GM19025 (cell line): ENCODE measurements around the gene APOC4.
"Not testable (repeated sequence)": the region's sequence is repeated elsewhere in the genome, so short reads cannot be mapped to it uniquely, and the experiment has no call there.

Source experiments
- ATAC-seq: cut with Tn5 transposase; IDR thresholded peaks from one replicate; pipeline ENCODE4 v1.9.1; 2021; ENCODE audit warnings: mild to moderate bottlenecking, low read depth, moderate library complexity; ENCODE audit not compliant: unreplicated experiment

The APOC4 gene, protein sequence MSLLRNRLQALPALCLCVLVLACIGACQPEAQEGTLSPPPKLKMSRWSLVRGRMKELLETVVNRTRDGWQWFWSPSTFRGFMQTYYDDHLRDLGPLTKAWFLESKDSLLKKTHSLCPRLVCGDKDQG

DNA sequence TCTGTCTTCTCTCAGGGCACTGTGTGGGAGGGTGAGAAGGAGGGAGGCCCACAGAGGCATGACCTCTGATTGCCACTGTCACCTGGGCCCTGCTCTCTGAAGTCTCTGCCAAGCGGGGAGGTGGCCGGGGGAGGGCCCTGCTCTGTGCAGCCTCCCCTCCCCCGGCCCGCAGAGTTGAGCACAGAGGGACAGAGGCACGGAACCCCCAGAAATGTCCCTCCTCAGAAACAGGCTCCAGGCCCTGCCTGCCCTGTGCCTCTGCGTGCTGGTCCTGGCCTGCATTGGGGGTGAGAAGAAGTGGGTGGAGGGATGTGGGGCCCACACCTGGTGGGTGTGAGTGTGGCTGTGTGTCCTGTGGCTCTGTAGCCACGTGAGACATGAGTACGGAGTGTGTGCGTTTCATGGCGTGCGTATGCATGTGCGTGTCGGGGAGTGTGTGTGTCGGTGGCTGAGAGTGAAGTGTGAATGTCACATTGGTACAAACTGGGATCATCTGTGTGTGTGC, at the start of gene APOC4:
APOC4 (plus strand) TSS at position 171 of the 505 bp plus-strand sequence; CDS start at position 212, 41 bp downstream.
- no peak for ATAC-seq

DNA sequence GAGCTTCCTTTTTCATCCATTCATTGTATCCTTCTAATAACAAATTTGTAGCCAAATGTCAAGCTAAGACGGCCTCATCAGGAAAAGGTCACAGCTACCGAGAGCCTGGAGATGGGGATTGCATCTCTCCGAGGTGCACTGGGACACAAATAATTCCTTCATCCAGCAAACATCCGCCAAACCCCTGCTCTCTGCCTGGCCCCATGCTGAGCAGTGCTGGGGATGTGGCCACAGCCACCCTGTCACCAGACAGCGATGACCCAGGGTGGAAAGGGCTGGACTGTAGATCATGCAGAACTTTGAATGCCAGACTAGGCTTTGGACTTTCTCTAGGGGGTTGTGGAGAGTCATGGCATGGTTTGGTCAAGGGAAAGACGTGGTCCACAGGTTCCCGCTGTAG, 49.1 kb upstream of the APOC4 start:
- ATAC-seq: no peak

DNA sequence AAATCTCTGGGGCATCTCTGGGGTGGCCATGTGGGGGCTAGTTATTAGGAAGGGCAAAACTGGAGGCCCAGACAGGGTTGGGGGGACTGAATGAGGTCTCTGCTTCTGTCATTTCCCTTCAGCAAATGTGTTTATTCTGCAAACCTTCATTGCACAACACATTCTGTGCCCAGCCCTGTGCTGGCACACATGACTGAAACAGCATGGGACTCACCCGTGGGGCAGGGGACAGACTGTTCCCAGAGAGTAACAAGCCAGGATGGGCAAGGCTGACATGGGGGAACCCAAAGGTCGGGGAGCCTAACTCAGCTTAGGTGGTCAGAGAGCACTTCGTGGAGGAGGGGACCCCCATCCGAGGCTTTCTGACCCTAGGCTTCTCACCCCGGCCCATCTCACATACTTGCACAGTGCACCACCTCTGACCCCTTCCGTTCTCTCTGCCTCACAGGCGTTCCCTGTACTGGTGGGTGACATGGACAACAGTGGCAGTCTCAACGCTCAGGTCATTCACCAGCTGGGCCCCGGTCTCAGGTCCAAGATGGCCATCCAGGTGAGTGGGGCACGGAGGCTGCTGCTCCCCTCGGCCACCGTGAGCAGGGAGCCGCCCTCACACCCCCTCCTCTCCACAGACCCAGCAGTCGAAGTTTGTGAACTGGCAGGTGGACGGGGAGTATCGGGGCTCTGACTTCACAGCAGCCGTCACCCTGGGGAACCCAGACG, 48.5 kb upstream of the APOC4 start:
- ATAC-seq: no peak

DNA sequence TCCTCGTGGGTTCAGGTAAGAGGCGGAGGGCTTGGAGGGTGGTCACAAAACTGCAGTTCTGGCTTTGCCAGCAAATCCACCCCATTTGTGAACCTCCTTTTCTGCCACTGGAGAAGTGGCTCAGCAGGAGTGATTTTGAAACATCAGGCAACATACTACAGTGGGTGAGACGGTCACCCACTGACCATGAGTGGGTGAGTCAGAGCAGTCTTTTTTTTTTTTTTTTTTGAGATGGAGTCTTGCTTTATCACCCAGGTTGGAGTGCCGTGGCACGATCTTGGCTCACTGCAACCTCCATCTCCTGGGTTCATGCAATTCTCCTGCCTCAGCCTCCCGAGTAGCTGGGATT, 48.0 kb upstream of the APOC4 start:
- no peak for ATAC-seq

DNA sequence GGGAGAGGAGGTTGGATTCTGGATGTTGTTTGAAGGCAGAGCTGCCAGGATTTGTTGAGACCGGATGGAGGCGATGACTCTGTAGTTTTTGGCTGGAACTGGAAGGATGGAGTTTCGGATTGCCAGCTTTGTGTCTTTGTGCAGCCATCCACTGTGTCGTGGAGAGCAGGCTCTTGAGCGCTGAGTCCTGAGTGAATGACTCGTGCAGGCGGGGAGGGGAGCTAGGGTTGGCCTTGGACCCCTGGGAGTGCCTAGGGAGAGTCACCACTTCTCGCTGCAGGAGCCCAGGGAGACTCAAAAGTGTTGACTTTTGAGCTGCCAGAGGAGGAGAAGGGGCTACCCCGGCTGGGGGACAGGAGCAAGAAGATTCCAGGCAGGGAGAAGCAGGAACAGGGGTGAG, 47.1 kb upstream of the APOC4 start:
- ATAC-seq: no peak

DNA sequence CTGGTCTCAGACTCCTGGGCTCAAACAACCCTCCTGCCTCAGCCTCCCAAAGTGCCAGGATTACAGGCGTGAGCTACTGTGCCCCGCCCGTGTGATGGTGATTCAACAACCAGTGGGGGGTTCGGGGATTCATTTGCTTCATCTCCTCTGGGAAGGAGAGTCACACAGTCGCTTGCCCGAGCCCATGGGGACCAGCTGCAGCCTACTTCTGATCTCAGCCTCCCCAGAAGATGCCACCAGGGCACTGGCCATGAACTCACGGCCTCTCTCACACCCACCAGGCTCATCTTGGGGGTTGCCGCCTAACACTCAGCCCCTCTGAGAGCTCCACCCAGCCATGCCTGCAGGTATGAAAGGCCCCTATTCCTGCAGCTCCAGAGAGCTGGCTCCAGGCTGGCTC, 44.2 kb upstream of the APOC4 start:
- no peak for ATAC-seq

DNA sequence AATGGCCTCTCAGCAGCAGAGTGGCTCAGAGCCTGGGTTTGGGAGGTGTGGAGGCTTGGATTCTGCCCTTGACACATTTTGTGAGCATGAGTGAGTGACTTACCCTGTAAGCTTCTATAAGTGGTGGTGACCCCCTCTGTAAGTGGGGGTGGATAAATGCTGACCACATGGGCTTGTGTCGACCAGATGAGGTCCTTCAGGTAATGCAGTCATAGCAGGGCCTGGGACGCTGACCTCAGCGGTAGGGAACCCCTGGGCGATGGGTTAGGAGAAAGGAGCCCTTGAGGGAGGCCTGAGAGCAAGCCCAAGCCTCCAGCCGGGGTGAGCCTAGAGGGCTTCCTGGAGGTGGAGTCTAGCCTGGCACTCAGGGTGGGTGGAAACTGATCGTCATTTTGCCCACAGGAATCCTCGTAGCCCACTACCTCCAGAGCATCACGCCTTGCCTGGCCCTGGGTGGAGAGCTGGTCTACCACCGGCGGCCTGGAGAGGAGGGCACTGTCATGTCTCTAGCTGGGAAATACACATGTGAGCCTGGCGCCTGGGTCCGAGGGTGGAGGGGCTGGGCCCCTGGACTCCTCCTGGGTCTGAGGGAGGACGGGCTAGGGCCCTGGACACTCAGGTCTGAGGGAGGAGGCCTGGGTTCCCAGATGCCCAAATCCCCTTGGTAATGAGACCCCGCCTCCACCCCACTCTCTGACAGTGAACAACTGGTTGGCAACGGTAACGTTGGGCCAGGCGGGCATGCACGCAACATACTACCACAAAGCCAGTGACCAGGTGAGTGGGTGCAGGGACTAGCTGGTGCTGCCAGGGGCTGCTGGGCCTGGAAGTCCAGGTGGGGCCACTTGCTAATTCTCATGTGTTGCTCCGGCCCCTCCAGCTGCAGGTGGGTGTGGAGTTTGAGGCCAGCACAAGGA, 41.5 kb upstream of the APOC4 start:
- ATAC-seq: no peak

DNA sequence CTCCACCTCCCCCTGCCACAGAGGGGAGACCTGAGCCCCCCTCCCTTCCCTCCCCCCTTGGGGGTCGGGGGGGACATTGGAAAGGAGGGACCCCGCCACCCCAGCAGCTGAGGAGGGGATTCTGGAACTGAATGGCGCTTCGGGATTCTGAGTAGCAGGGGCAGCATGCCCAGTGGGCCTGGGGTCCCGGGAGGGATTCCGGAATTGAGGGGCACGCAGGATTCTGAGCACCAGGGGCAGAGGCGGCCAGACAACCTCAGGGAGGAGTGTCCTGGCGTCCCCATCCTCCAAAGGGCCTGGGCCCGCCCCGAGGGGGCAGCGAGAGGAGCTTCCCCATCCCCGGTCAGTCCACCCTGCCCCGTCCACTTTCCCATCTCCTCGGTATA, 38.8 kb upstream of the APOC4 start:
- ATAC-seq: no peak

DNA sequence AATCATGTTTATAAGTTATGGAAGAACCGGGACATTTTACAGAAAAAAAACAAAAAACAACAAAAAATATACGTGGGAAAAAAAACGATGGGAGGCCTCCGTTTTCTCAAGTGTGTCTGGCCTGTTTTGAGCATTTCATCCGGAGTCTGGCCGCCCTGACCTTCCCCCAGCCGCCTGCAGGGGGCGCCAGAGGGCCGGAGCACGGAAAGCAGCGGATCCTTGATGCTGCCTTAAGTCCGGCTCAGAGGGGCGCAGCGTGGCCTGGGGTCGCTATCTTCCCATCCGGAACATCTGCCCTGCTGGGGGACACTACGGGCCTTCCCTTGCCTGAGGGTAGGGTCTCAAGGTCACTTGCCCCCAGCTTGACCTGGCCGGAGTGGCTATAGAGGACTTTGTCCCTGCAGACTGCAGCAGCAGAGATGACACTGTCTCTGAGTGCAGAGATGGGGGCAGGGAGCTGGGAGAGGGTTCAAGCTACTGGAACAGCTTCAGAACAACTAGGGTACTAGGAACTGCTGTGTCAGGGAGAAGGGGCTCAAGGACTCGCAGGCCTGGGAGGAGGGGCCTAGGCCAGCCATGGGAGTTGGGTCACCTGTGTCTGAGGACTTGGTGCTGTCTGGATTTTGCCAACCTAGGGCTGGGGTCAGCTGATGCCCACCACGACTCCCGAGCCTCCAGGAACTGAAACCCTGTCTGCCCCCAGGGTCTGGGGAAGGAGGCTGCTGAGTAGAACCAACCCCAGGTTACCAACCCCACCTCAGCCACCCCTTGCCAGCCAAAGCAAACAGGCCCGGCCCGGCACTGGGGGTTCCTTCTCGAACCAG, 38.2 kb upstream of the APOC4 start:
- ATAC-seq: no peak

DNA sequence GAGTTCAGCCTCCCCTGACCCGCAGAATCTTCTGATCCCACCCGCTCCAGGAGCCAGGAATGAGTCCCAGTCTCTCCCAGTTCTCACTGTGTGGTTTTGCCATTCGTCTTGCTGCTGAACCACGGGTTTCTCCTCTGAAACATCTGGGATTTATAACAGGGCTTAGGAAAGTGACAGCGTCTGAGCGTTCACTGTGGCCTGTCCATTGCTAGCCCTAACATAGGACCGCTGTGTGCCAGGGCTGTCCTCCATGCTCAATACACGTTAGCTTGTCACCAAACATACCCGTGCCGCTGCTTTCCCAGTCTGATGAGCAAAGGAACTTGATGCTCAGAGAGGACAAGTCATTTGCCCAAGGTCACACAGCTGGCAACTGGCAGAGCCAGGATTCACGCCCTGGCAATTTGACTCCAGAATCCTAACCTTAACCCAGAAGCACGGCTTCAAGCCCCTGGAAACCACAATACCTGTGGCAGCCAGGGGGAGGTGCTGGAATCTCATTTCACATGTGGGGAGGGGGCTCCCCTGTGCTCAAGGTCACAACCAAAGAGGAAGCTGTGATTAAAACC, 37.5 kb upstream of the APOC4 start:
- ATAC-seq: no peak

DNA sequence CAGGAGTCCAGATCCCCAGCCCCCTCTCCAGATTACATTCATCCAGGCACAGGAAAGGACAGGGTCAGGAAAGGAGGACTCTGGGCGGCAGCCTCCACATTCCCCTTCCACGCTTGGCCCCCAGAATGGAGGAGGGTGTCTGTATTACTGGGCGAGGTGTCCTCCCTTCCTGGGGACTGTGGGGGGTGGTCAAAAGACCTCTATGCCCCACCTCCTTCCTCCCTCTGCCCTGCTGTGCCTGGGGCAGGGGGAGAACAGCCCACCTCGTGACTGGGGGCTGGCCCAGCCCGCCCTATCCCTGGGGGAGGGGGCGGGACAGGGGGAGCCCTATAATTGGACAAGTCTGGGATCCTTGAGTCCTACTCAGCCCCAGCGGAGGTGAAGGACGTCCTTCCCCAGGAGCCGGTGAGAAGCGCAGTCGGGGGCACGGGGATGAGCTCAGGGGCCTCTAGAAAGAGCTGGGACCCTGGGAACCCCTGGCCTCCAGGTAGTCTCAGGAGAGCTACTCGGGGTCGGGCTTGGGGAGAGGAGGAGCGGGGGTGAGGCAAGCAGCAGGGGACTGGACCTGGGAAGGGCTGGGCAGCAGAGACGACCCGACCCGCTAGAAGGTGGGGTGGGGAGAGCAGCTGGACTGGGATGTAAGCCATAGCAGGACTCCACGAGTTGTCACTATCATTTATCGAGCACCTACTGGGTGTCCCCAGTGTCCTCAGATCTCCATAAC, 36.4 kb upstream of the APOC4 start, which contains the start of gene APOE:
APOE (plus strand) TSS at position 360 of the 724 bp plus-strand sequence. CDS start 829 bp downstream, outside the sequence.
- no peak for ATAC-seq

DNA sequence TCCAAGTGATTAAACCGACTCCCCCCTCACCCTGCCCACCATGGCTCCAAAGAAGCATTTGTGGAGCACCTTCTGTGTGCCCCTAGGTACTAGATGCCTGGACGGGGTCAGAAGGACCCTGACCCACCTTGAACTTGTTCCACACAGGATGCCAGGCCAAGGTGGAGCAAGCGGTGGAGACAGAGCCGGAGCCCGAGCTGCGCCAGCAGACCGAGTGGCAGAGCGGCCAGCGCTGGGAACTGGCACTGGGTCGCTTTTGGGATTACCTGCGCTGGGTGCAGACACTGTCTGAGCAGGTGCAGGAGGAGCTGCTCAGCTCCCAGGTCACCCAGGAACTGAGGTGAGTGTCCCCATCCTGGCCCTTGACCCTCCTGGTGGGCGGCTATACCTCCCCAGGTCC, 34.4 kb upstream of the APOC4 start:
- ATAC-seq: no peak

DNA sequence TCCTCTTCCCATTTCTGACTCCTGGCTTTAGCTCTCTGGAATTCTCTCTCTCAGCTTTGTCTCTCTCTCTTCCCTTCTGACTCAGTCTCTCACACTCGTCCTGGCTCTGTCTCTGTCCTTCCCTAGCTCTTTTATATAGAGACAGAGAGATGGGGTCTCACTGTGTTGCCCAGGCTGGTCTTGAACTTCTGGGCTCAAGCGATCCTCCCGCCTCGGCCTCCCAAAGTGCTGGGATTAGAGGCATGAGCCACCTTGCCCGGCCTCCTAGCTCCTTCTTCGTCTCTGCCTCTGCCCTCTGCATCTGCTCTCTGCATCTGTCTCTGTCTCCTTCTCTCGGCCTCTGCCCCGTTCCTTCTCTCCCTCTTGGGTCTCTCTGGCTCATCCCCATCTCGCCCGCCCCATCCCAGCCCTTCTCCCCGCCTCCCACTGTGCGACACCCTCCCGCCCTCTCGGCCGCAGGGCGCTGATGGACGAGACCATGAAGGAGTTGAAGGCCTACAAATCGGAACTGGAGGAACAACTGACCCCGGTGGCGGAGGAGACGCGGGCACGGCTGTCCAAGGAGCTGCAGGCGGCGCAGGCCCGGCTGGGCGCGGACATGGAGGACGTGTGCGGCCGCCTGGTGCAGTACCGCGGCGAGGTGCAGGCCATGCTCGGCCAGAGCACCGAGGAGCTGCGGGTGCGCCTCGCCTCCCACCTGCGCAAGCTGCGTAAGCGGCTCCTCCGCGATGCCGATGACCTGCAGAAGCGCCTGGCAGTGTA, 33.8 kb upstream of the APOC4 start:
- ATAC-seq: no peak

DNA sequence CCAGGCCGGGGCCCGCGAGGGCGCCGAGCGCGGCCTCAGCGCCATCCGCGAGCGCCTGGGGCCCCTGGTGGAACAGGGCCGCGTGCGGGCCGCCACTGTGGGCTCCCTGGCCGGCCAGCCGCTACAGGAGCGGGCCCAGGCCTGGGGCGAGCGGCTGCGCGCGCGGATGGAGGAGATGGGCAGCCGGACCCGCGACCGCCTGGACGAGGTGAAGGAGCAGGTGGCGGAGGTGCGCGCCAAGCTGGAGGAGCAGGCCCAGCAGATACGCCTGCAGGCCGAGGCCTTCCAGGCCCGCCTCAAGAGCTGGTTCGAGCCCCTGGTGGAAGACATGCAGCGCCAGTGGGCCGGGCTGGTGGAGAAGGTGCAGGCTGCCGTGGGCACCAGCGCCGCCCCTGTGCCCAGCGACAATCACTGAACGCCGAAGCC, 33.2 kb upstream of the APOC4 start:
- ATAC-seq: no peak

DNA sequence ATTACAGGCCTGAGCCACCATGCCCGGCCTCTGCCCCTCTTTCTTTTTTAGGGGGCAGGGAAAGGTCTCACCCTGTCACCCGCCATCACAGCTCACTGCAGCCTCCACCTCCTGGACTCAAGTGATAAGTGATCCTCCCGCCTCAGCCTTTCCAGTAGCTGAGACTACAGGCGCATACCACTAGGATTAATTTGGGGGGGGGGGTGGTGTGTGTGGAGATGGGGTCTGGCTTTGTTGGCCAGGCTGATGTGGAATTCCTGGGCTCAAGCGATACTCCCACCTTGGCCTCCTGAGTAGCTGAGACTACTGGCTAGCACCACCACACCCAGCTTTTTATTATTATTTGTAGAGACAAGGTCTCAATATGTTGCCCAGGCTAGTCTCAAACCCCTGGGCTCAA, 32.3 kb upstream of the APOC4 start:
- no peak for ATAC-seq

DNA sequence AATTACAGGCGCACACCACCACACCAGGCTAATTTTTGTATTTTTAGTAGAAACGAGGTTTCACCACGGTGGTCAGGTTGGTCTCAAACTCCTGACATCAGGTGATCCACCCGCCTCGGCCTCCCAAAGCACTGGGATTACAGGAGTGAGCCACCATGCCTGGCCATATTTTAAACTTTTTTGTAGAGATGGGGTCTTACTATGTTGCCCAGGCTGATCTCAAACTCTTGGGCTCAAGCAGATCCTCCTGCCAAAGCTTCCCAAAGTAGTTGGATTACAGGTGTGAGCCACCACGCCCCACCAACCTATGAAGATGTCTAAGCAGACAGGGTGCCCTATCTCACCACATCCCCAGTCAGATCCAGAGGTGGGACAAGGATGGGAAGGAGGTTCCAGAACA, 30.1 kb upstream of the APOC4 start:
- not testable (repeated sequence) for ATAC-seq

DNA sequence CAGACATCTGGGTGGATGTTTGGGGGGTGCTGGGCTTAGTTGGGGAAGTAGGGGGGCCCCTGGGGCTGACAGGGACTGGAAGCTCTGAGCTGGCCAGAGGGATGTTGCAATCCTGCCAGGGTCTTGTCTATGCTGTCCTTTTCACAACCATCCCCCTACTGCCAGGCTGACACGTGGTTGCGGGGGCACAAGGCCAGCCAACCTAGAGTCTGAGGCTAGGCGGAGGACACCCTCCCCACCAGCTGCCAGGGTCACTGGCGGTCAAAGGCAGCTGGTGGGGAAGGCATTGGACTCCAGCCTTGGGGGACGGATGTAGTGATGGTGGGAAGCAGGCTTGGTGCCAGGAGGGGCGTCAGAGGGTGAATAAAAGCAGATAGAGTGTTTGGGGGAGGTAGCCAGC, 29.2 kb upstream of the APOC4 start:
- ATAC-seq: no peak

DNA sequence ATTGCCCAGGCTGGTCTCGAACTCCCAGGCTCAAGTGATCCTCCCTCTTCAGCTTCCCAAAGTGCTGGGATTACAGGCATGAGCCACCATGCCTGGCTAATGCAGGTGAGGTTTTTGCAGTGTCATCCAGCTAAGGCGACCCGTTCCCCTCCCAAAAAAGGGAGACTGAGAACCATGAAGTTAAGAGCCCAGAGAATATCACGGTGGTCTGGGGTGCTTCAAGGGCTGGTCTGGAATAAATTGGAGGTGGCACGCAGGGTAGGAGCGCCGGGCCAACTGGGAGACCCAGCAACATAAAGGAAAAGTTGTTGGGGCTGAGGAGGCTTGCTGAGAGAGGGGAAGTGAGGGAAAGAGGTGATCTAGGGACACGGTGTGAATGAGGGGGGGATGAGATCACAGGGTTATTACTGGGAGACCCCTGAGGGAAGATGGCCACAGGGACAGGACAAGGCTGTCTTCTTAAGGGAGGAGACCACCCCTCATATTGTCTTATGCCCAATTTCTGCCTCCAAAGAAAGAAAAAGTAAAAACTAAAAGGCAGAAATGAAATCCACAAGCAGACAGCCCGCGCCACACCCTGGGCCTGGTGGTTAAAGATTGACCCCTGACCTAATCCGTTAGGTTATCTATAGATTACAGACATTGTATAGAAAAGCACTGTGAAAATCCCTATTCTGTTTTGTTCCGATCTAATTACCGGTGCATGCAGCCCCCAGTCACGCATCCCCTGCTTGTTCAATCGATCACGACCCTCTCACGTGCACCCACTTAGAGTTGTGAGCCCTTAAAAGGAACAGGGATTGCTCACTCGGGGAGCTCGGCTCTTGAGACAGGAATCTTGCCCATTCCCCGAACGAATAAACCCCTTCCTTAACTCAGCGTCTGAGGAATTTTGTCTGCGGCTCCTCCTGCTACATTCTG, 28.3 kb upstream of the APOC4 start:
- ATAC-seq: not testable (repeated sequence)
